GM23338 (cell line): ENCODE data around the gene DLG2. TPM values are rescaled to one million over a fixed set of nuclear protein-coding genes. Genes with fewer than 3 reads are reported as not detected.

Experiments used
- ATAC-seq: fragments of 200-7000 bp; cut with Tn5 transposase; 3 replicates; pipeline ENCODE4 v1.9.1; 2020
- DNase-seq: peaks from one replicate; pipeline ENCODE4 v3.0.0-alpha.2; 2015; ENCODE audit warnings: low spot score
- H2AFZ ChIP-seq: fragments of 200-600 bp; sonication (generic); 2 replicates; pipeline ENCODE4 v1.8.0; 2016; ENCODE audit warnings: antibody characterized with exemption, mild to moderate bottlenecking, moderate library complexity
- H3F3A ChIP-seq: fragments of 200-600 bp; sonication (generic); replicated peaks from 2 replicates; pipeline ENCODE4 v1.8.0; 2017; ENCODE audit warnings: antibody characterized with exemption, mixed run types, low read depth
- H3K27ac ChIP-seq: fragments of 200-600 bp; sonication (generic); 2 replicates; pipeline ENCODE4 v1.6.1; 2016; ENCODE audit warnings: low read depth
- H3K27me3 ChIP-seq: fragments of 200-600 bp; sonication (generic); 2 replicates; pipeline ENCODE4 v1.8.0; 2016; ENCODE audit warnings: mild to moderate bottlenecking, mixed run types, moderate library complexity; ENCODE audit not compliant: insufficient read depth
- H3K36me3 ChIP-seq: fragments of 200-600 bp; sonication (generic); 2 replicates; pipeline ENCODE4 v1.8.0; 2016; ENCODE audit warnings: mild to moderate bottlenecking; ENCODE audit not compliant: insufficient read depth
- H3K4me1 ChIP-seq: fragments of 200-600 bp; sonication (generic); 2 replicates; pipeline ENCODE4 v1.8.0; 2016; ENCODE audit warnings: mild to moderate bottlenecking, moderate library complexity; ENCODE audit not compliant: insufficient read depth
- H3K4me2 ChIP-seq: fragments of 200-600 bp; sonication (generic); 2 replicates; pipeline ENCODE4 v1.7.1; 2017; ENCODE audit warnings: mixed run types
- H3K4me3 ChIP-seq: fragments of 200-600 bp; sonication (generic); 2 replicates; pipeline ENCODE4 v1.6.1; 2016; ENCODE audit warnings: mixed run types
- H3K79me2 ChIP-seq: fragments of 200-600 bp; sonication (generic); replicated peaks from 2 replicates; pipeline ENCODE4 v1.8.0; 2017; ENCODE audit warnings: mild to moderate bottlenecking; ENCODE audit not compliant: insufficient read depth
- H3K9me2 ChIP-seq: fragments of 200-600 bp; sonication (generic); 2 replicates; pipeline ENCODE4 v1.8.0; 2017; ENCODE audit not compliant: insufficient read depth
- H4K20me1 ChIP-seq: fragments of 200-600 bp; sonication (generic); replicated peaks from 2 replicates; pipeline ENCODE4 v1.8.0; 2017; ENCODE audit warnings: mild to moderate bottlenecking; ENCODE audit not compliant: insufficient read depth
- H3K27ac Mint-ChIP-seq: 2 replicates; pipeline ENCODE4 v1.8.0; 2020; ENCODE audit warnings: inconsistent platforms, mild to moderate bottlenecking, moderate library complexity, mixed read lengths
- H3K27me3 Mint-ChIP-seq: 3 replicates; pipeline ENCODE4 v1.8.0; 2022; ENCODE audit warnings: low read depth, mild to moderate bottlenecking, moderate library complexity, mixed read lengths, inconsistent platforms; ENCODE audit not compliant: insufficient read depth, poor library complexity
- H3K36me3 Mint-ChIP-seq: 3 replicates; pipeline ENCODE4 v1.8.0; 2021; ENCODE audit warnings: low read depth, mild to moderate bottlenecking, inconsistent platforms, moderate library complexity, mixed read lengths
- H3K4me1 Mint-ChIP-seq: 3 replicates; pipeline ENCODE4 v1.8.0; 2020; ENCODE audit warnings: mild to moderate bottlenecking, inconsistent platforms, mixed read lengths
- H3K4me3 Mint-ChIP-seq: 3 replicates; pipeline ENCODE4 v1.8.0; 2021; ENCODE audit warnings: moderate library complexity, mild to moderate bottlenecking, inconsistent platforms, mixed read lengths
- H3K9me3 Mint-ChIP-seq: 3 replicates; pipeline ENCODE4 v1.8.0; 2020; ENCODE audit warnings: moderate library complexity, mild to moderate bottlenecking, inconsistent platforms, mixed read lengths
- CREB1 ChIP-seq: fragments of 250-450 bp; sonication (Bioruptor Pico); IDR thresholded peaks from 2 replicates; pipeline ENCODE4 v1.5.0; 2020; ENCODE audit warnings: low read depth, mild to moderate bottlenecking, moderate library complexity
- EZH2phosphoT487 ChIP-seq: fragments of 200-600 bp; sonication (generic); IDR thresholded peaks from one replicate; pipeline ENCODE4 v1.8.1; 2018; ENCODE audit warnings: antibody characterized with exemption; ENCODE audit not compliant: unreplicated experiment
- JUNB ChIP-seq: IDR thresholded peaks from one replicate; pipeline ENCODE4 v1.6.1; 2016; ENCODE audit warnings: antibody characterized with exemption; ENCODE audit not compliant: unreplicated experiment
- NANOG ChIP-seq: IDR thresholded peaks from 2 replicates; pipeline ENCODE4 v1.6.1; 2016; ENCODE audit warnings: antibody characterized with exemption, borderline replicate concordance
- REST ChIP-seq: IDR thresholded peaks from one replicate; pipeline ENCODE4 v1.6.1; 2018; ENCODE audit warnings: antibody characterized with exemption; ENCODE audit not compliant: unreplicated experiment
- ZNF114 ChIP-seq: fragments of 250-450 bp; sonication (Bioruptor Pico); IDR thresholded peaks from 2 replicates; pipeline ENCODE4 v1.5.0; 2020; ENCODE audit warnings: mild to moderate bottlenecking, moderate library complexity
- polyA plus RNA-seq: library from polyadenylated mRNA; unstranded; fragments of >200 nt; fragmentation: Nextera tagmentation; extraction: Ambion mirVana; gene quantifications from 2 replicates; pipeline ENCODE4 v1.2.1, GENCODE V29; 2016
- total RNA-seq: library from RNA; depleted of rRNA; stranded (reverse); fragments of >200 nt; shearing (Covaris generic); gene quantifications from 2 replicates; pipeline ENCODE4 v1.2.3, GENCODE V29; 2014
- TF ChIP-seq, protein P1 (sequence below): fragments of 250-450 bp; sonication (Bioruptor Pico); IDR thresholded peaks from 2 replicates; pipeline ENCODE4 v1.5.0; 2020; ENCODE audit warnings: mild to moderate bottlenecking, moderate library complexity

The DLG2 gene
- total and polyA plus RNA-seq, 2 experiments from 2014 or later: 19.8 to 21.5 TPM

DNA sequence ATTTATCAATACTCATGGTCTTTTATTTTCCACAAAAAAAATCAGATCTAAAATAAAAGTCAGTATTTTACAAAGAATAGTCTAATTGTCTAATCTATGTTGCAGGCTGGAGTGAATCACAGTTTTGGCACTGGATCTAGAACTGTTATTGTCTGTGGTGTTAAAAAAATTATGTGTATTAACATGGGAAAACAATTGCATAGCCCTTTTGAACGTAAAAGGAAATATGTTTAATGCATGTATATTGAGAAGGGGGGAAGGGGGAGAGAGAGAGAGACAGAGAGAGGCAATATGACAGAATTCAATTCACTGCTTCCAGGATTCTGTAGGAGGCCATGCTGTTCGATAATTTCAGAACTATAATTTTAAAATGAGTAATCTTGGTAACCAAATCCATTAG is 2016.1 kb downstream of the DLG2 start:
- Histone ChIP-seq H2AFZ (no peak overlapping the region), H3K4me1 (no peaks in the 10 kb centered on the region; the same call in 1 of the 2 replicates), H3K79me2 (no peaks in the 10 kb centered on the region), H3K9me2 (no peaks in the 10 kb centered on the region), H3F3A (no peaks in the 10 kb centered on the region), H3K4me2 (no peak overlapping the region), H3K27ac (no peak overlapping the region), H3K36me3 (no peaks in the 10 kb centered on the region), H4K20me1 (no peaks in the 10 kb centered on the region), H3K4me3 (no peak overlapping the region), H3K27me3 (no peaks in the 10 kb centered on the region)
- Mint-ChIP-seq H3K4me3 (no peak overlapping the region), H3K9me3 (no peaks in the 10 kb centered on the region), H3K27ac (no peak overlapping the region), H3K27me3 (no peaks in the 10 kb centered on the region), H3K36me3 (no peaks in the 10 kb centered on the region), H3K4me1 (peaks cover 23% of the 10 kb centered on the region)
- no peak for DNase-seq
- ATAC-seq: no peak
- TF ChIP-seq CREB1 (CRISPR knock-in tag) (no peak), NANOG (no peak), REST (no peak), ZNF114 (CRISPR knock-in tag) (no peak), JUNB (no peak), EZH2phosphoT487 (no peak)
- TF ChIP-seq, protein P1, sequence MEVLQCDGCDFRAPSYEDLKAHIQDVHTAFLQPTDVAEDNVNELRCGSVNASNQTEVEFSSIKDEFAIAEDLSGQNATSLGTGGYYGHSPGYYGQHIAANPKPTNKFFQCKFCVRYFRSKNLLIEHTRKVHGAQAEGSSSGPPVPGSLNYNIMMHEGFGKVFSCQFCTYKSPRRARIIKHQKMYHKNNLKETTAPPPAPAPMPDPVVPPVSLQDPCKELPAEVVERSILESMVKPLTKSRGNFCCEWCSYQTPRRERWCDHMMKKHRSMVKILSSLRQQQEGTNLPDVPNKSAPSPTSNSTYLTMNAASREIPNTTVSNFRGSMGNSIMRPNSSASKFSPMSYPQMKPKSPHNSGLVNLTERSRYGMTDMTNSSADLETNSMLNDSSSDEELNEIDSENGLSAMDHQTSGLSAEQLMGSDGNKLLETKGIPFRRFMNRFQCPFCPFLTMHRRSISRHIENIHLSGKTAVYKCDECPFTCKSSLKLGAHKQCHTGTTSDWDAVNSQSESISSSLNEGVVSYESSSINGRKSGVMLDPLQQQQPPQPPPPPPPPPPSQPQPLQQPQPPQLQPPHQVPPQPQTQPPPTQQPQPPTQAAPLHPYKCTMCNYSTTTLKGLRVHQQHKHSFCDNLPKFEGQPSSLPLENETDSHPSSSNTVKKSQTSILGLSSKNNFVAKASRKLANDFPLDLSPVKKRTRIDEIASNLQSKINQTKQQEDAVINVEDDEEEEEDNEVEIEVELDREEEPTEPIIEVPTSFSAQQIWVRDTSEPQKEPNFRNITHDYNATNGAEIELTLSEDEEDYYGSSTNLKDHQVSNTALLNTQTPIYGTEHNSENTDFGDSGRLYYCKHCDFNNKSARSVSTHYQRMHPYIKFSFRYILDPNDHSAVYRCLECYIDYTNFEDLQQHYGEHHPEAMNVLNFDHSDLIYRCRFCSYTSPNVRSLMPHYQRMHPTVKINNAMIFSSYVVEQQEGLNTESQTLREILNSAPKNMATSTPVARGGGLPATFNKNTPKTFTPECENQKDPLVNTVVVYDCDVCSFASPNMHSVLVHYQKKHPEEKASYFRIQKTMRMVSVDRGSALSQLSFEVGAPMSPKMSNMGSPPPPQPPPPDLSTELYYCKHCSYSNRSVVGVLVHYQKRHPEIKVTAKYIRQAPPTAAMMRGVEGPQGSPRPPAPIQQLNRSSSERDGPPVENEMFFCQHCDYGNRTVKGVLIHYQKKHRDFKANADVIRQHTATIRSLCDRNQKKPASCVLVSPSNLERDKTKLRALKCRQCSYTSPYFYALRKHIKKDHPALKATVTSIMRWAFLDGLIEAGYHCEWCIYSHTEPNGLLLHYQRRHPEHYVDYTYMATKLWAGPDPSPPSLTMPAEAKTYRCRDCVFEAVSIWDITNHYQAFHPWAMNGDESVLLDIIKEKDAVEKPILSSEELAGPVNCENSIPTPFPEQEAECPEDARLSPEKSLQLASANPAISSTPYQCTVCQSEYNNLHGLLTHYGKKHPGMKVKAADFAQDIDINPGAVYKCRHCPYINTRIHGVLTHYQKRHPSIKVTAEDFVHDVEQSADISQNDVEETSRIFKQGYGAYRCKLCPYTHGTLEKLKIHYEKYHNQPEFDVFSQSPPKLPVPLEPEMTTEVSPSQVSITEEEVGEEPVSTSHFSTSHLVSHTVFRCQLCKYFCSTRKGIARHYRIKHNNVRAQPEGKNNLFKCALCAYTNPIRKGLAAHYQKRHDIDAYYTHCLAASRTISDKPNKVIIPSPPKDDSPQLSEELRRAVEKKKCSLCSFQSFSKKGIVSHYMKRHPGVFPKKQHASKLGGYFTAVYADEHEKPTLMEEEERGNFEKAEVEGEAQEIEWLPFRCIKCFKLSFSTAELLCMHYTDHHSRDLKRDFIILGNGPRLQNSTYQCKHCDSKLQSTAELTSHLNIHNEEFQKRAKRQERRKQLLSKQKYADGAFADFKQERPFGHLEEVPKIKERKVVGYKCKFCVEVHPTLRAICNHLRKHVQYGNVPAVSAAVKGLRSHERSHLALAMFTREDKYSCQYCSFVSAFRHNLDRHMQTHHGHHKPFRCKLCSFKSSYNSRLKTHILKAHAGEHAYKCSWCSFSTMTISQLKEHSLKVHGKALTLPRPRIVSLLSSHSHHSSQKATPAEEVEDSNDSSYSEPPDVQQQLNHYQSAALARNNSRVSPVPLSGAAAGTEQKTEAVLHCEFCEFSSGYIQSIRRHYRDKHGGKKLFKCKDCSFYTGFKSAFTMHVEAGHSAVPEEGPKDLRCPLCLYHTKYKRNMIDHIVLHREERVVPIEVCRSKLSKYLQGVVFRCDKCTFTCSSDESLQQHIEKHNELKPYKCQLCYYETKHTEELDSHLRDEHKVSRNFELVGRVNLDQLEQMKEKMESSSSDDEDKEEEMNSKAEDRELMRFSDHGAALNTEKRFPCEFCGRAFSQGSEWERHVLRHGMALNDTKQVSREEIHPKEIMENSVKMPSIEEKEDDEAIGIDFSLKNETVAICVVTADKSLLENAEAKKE (CRISPR knock-in tag): no peak
